ENCODE data around the gene ABR.

GRCh38 chr17:1162116-1162855 is 17.5 kb downstream of the ABR start:
- no peak for TF ChIP-seq POLR2AphosphoS5 (IDR thresholded peaks at IDR 0.05)
- TF ChIP-seq POLR2A (IDR thresholded peaks at IDR 0.05), result no peak

All from transverse colon (tissue), 3 donors.